Measurements from ENCODE around the gene ASGR1. TPM values are rescaled to one million over a fixed set of nuclear protein-coding genes. Genes with fewer than 3 reads are reported as not detected.

Gene ASGR1, protein sequence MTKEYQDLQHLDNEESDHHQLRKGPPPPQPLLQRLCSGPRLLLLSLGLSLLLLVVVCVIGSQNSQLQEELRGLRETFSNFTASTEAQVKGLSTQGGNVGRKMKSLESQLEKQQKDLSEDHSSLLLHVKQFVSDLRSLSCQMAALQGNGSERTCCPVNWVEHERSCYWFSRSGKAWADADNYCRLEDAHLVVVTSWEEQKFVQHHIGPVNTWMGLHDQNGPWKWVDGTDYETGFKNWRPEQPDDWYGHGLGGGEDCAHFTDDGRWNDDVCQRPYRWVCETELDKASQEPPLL
- total RNA-seq (1 to 10 TPM in 6 of 9 donors, under 1 TPM in 1, not detected in 2; 0.63 to 2.7 (median 1.7) TPM), polyA plus RNA-seq (1 to 10 TPM in 2 of 3 donors, under 1 TPM in 1; 0.29 to 6.9 (median 5.0) TPM)
- long read RNA-seq, donor 1 = 0 reads
- long read RNA-seq, donor 2 = 0 reads
- long read RNA-seq, donor 3 = 0 reads
- long read RNA-seq, donor 4, partial matches to known transcripts = 4 of 4 reads
- long read RNA-seq, donor 4, other reads (novel, unspliced or antisense) = 0 of 4 reads
- long read RNA-seq, donor 5 = 0 reads
- long read RNA-seq, donor 6, partial matches to known transcripts = 1 of 1 reads
- long read RNA-seq, donor 6, other reads (novel, unspliced or antisense) = 0 of 1 reads
- long read RNA-seq, donor 7, partial matches to known transcripts = 0 of 1 reads
- long read RNA-seq, donor 7, other reads (novel, unspliced or antisense) = 0 of 1 reads
- long read RNA-seq, donor 8, transcript ASGR1-201 (9 exons, 1,504 nt) = major isoform, 8 of 8 reads
- long read RNA-seq, donor 8, partial matches to known transcripts = 0 of 8 reads
- long read RNA-seq, donor 8, other reads (novel, unspliced or antisense) = 0 of 8 reads
- long read RNA-seq, donor 9 = 0 reads
- long read RNA-seq, donor 10, partial matches to known transcripts = 0 of 1 reads
- long read RNA-seq, donor 10, other reads (novel, unspliced or antisense) = 0 of 1 reads

DNA sequence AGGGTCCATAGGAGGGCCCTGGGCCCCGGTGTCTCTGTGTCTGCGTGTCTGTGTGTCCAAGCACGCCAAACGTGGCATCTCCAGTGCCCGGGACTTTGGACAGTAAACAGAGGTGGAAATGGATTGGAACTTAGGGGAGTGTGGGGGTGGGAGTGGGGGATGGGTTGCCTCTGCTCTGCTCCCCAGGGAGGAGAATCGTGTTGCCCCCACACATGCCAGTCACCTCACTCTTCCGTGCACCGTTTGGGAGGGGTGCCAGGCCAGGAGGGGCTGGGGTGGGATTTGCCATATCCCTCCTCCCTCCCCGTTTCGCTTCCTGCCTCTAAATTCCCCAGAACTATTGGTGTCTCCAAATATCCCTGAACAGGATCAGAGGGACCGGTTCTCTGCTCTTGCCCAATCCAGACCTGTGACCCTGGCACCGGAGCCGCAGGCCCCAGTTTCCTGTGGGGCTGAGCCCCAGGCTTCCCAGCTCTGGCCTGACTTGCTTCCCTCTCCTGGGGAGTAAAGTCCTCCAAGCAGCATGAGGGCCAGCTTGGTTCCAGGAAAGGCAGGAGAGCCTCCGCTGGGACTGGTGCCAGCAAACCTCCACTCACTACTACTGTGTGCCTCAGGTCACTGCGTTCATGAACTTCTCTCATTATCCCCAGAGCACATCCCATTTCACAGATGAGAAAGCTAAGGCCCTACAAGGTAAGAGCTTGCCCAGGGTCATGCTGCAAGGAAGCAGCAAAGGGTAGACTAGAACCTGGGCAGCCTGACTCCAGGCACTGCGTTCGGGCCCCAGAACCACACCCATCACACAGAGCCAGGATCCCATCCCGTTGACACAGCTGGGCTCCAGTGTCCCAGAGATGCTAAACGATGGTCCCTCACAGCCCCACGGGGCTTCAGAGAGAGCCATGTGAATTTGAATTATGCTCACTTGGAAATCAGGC, at the start of gene ASGR1:
Gene ASGR1, minus strand, starts transcription at position 54 of the 938 bp plus-strand sequence. CDS start 807 bp downstream, outside the sequence.
- 58 to 65% (median 63%) methylated on average over 16 to 20 of the region's 20 CpGs for WGBS, 4 donors
- Histone ChIP-seq H3K4me1 (replicated peaks in 1 of 2) (peaks cover 6 to 22% of the 10 kb centered on the region in 2 donors), H3K4me3 (no peak within 1 kb of the TSS), H3K9me3 (replicated peaks in 1 of 3) (no peaks in the 10 kb centered on the region), H3K27ac (no peak within 1 kb of the TSS), H3K27me3 (peaks cover 10% of the 10 kb centered on the region), H3K36me3 (replicated peaks in 1 of 2) (no peaks in the 10 kb centered on the region)
- no peak for DNase-seq
- intact Hi-C loops (cut with DNase I) = no loop called here
- TF ChIP-seq POLR2A (IDR thresholded peaks at IDR 0.05) = no peak
- TF ChIP-seq, protein P1, sequence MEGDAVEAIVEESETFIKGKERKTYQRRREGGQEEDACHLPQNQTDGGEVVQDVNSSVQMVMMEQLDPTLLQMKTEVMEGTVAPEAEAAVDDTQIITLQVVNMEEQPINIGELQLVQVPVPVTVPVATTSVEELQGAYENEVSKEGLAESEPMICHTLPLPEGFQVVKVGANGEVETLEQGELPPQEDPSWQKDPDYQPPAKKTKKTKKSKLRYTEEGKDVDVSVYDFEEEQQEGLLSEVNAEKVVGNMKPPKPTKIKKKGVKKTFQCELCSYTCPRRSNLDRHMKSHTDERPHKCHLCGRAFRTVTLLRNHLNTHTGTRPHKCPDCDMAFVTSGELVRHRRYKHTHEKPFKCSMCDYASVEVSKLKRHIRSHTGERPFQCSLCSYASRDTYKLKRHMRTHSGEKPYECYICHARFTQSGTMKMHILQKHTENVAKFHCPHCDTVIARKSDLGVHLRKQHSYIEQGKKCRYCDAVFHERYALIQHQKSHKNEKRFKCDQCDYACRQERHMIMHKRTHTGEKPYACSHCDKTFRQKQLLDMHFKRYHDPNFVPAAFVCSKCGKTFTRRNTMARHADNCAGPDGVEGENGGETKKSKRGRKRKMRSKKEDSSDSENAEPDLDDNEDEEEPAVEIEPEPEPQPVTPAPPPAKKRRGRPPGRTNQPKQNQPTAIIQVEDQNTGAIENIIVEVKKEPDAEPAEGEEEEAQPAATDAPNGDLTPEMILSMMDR (IDR thresholded peaks at IDR 0.05) = no peak

DNA sequence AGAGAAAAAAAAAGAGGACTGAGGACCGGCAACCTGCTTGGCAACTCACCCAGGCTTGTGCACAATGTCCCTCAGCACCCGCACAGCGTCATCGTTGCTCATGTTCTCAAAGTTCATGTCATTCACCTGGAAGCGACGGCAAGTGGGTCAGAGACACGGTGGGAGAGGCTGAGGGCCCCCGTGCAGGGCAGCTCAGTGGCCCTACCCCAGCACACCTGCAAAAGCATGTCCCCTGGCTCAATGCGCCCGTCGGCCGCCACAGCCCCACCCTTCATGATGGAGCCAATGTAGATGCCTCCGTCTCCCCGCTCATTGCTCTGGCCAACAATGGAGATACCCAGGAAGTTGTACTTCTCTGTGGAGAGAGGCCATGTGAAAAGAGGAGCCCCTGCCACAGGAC, 49.8 kb upstream of the ASGR1 start:
- Histone ChIP-seq H3K4me1 (replicated peaks in 1 of 2) (peaks cover 23 to 29% of the 10 kb centered on the region in 2 donors), H3K36me3 (replicated peaks in 1 of 2) (peaks cover 0 to 65% of the 10 kb centered on the region in 2 donors), H3K27me3 (no peaks in the 10 kb centered on the region), H3K4me3 (no peak overlapping the region), H3K9me3 (replicated peaks in 1 of 3) (no peaks in the 10 kb centered on the region), H3K27ac (no peak overlapping the region)
- TF ChIP-seq POLR2A (IDR thresholded peaks at IDR 0.05) = no peak
- TF ChIP-seq, protein P1 (IDR thresholded peaks at IDR 0.05) = no peak
- no peak for DNase-seq
- 88 to 92% (median 90%) methylated on average over 5 to 14 of the region's 14 CpGs for WGBS, 4 donors
- intact Hi-C loops (cut with DNase I) = no loop called here

DNA sequence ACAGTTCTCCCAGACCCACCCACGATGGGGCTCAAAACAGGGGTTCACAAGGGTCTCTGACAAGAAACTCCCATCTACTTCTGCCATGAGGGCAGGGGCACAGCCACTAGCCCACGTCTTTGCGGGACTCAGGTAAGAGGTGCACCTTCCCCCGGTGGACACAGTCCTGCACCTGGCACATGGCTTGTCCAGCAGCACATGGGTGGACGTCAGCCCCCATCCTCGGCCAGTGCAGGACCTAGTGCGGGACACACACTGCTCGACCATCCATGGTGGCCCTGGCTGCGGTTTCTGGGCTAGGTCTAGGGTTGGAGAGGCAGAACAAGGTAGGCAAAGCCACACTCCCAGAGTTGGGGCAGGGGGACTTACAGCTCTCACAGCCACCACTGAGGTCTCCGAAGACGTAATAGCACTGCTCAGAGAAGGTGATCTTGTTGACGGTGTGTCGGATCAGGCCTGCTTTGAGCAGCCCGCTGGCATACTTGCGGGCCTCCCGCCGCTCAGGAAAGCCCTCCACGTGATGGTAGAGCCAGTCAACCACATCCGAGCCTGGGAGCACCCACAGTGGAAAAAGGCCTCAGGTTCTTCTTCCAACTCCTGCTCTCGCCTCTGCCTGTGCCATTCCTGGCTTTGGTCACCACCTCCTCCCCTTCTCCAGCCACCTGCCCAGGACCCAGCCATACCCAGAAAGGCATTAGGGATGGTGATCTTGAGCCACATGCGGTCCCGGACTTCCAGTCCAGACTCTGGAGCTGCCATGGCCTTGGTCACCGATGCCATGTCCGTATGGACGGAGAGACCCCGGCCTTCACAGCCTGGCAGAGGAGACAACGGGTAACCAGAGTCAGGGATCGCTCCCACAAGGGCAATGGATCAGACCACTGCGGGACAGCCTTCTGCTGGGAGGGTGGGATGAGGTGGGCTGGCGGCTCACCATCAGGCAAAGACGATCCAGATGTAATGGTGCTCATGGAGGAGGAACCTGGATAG, 47.8 kb upstream of the ASGR1 start:
- no peak for DNase-seq
- H3K27me3 ChIP-seq = no peaks in the 10 kb centered on the region
- no peak overlapping the region for H3K4me3 ChIP-seq
- 87 to 95% (median 91%) methylated on average over 16 to 31 of the region's 31 CpGs for WGBS, 4 donors
- peaks cover 0 to 84% of the 10 kb centered on the region in 2 donors for H3K36me3 ChIP-seq (replicated peaks in 1 of 2)
- no peaks in the 10 kb centered on the region for H3K9me3 ChIP-seq (replicated peaks in 1 of 3)
- H3K27ac ChIP-seq = peak overlapping the region in 2 of 5 donors; percentile 8 to 18
- H3K4me1 ChIP-seq (replicated peaks in 1 of 2) = peaks cover 10 to 30% of the 10 kb centered on the region in 2 donors
- intact Hi-C loops (cut with DNase I) = no loop called here
- TF ChIP-seq, protein P1 (IDR thresholded peaks at IDR 0.05) = no peak
- TF ChIP-seq POLR2A (IDR thresholded peaks at IDR 0.05) = no peak
